Muscle layer of duodenum (tissue), 2 donors: ENCODE results near the gene RPS24.
"Not testable (repeated sequence)": the region's sequence is repeated elsewhere in the genome, so short reads cannot be mapped to it uniquely, and the experiment has no call there.

ENCODE experiments used
- H3K27ac ChIP-seq: one replicate; pipeline ENCODE4 v1.7.0; 2013; ENCODE audit warnings: mild to moderate bottlenecking, low read length
- H3K27me3 ChIP-seq: one replicate; pipeline ENCODE4 v1.7.0; 2013; ENCODE audit warnings: low read depth, mild to moderate bottlenecking, control low read depth, low read length
- H3K36me3 ChIP-seq, 2 donors: one replicate each; pipeline ENCODE4 v1.7.0; 2013; ENCODE audit warnings: low read length in 2 of 2, control low read depth in 1 of 2, mild to moderate bottlenecking in 1 of 2; ENCODE audit not compliant: insufficient read depth in 2 of 2, control insufficient read depth in 1 of 2
- H3K4me1 ChIP-seq, 2 donors: one replicate each; pipeline ENCODE4 v1.7.0; 2013; ENCODE audit warnings: low read length in 2 of 2, mild to moderate bottlenecking in 2 of 2, control low read depth in 1 of 2, moderate library complexity in 1 of 2; ENCODE audit not compliant: insufficient read depth in 2 of 2, control insufficient read depth in 1 of 2
- H3K4me3 ChIP-seq, 2 donors: one replicate each; pipeline ENCODE4 v1.7.0; 2013; ENCODE audit warnings: low read length in 2 of 2, low read depth in 1 of 2, mild to moderate bottlenecking in 1 of 2
- H3K9me3 ChIP-seq, 2 donors: one replicate each; pipeline ENCODE4 v1.7.0; 2013; ENCODE audit warnings: low read length in 2 of 2, control low read depth in 1 of 2, mild to moderate bottlenecking in 1 of 2; ENCODE audit not compliant: control insufficient read depth in 1 of 2
- donor health status: healthy.

RPS24 gene

DNA sequence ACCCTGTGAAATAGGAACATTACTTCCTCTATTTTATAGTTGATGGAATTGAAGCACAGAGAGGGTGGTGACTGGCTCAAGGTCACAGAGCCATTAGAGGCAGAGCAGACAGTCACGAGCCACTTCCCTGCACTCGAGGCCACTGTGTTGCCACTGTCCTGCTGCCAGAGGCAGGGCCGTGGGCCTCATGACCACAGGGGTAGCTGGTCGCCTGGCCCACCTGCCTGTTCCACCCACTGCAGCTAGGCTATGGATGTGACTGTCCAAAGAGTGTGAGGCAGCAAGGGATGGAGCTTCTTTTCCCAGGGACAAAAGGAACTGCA is 38.2 kb downstream of the RPS24 start:
- Histone ChIP-seq H3K27ac (no peak overlapping the region), H3K9me3 (peaks cover 0 to 2% of the 10 kb centered on the region in 2 donors), H3K4me3 (no peak overlapping the region), H3K36me3 (no peaks in the 10 kb centered on the region), H3K27me3 (no peaks in the 10 kb centered on the region), H3K4me1 (no peaks in the 10 kb centered on the region)

DNA sequence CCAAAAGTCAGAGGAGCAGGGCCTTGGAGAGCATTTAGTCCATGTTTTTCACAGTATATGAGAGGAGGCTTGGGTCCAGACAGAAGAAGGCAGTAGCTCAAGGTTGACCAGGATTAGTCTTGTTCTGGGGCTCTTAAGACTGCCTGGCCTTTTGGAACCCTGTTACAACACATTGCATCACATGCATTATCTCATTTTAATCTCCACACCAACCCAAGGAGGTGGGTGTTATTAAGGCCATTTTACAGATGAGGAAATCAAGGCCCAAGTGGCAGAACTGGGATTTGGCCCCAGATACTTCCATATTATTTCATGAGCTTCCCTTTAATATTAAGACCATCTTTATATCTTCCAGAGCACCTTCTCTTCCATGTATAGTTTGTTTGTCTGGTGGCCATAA is 38.8 kb downstream of the RPS24 start:
- Histone ChIP-seq H3K27me3 (no peaks in the 10 kb centered on the region), H3K9me3 (peaks cover 0 to 2% of the 10 kb centered on the region in 2 donors), H3K4me1 (no peaks in the 10 kb centered on the region)

DNA sequence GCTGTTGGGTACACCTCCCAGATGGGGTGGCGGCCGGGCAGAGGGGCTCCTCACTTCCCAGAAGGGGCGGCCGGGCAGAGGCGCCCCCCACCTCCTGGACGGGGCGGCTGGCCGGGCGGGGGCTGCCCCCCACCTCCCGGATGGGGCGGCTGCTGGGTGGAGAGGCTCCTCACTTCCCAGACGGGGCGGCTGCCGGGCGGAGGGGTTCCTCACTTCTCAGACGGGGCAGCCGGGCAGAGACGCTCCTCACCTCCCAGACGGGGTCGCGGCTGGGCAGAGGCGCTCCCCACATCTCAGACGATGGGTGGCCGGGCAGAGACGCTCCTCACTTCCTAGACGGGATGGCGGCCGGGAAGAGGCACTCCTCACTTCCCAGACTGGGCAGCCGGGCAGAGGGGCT is 42.1 kb downstream of the RPS24 start:
- not testable (repeated sequence) for H3K9me3 ChIP-seq, H3K36me3 ChIP-seq, H3K27ac ChIP-seq, H3K4me1 ChIP-seq, H3K27me3 ChIP-seq, H3K4me3 ChIP-seq

More for the DNA sequence above, 38.8 kb downstream of the RPS24 start:
- Histone ChIP-seq H3K27ac (no peak overlapping the region), H3K36me3 (no peaks in the 10 kb centered on the region), H3K4me3 (no peak overlapping the region)

DNA sequence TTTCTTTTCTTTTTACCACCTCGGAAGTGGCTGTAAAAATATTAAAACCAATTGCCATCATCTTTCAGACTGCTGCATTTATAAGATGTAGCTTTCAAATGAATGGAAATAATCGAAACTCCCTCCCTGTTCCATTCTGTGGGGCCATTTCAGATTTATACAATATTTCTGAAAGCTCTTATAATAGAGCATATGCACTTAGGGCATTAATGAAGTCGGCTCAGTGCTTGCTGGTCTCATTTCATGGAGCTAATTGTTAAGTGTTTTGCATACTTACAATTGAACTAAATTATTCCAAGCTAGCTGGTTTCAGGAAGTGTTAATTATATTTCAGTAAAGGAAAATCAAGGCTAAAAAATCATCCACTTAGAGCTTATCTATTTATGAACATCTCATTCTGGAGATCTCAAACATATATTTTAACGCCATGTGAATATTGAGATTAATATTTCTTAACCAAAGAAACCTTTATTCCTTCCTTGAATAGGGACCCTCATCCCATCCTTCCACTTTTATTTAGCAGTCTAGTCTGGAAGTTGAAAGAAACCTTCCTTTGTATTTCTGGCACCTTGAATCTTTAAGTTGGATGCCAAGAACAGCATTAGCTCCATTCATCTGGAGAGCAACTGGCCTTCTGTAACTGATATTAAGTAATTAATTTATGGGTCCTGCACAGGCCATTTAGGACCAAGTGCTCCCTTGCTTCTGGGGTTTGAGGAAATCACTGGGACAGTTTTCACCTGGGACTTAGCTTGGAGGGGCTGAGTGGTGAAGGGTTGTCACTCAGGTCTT is 45.1 kb downstream of the RPS24 start:
- Histone ChIP-seq H3K36me3 (no peaks in the 10 kb centered on the region), H3K9me3 (peaks cover 0 to 2% of the 10 kb centered on the region in 2 donors), H3K4me3 (no peak overlapping the region), H3K27me3 (no peaks in the 10 kb centered on the region), H3K4me1 (no peaks in the 10 kb centered on the region), H3K27ac (no peak overlapping the region)

DNA sequence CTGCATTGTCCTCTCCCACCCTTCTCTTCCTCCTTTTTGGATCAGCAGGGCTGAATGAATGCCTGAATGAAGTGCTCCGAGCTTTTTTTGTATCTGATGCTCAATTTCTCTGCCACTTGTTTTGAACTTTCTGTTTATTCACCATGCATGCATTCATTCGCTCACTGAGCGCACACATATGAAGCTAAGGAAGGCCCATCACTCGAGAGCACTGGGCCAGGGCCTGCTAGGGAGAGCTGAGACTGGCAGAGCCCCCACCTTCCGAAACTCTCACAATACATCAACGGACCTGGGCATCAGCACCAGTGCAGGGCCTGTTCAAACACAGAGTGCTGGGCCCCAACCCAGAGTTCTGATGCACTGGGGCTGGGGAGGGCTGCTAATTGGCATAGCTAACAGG is 45.7 kb downstream of the RPS24 start:
- Histone ChIP-seq H3K4me1 (no peaks in the 10 kb centered on the region), H3K9me3 (peaks cover 0 to under 1% of the 10 kb centered on the region in 2 donors), H3K4me3 (no peak overlapping the region), H3K27me3 (no peaks in the 10 kb centered on the region), H3K27ac (no peak overlapping the region), H3K36me3 (no peaks in the 10 kb centered on the region)

DNA sequence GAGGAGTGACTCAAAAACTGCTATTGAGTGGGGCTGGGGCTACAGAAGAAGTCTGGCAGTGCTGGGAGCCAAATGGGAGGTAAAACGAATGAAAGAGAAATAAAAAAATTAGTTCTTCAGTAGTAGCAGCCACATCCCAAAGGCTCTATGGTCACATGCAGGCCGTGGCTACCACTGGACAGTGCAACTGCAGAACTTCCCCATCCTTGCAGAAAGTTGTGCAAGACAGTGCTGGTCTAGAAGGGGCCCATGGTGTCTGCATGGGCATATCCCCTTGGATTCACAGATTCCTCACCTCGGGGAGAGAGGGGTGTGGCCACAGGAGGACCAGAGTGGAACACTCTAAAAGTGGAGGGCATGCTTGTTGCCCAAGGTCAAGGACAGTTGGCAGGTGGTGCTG is 47.6 kb downstream of the RPS24 start:
- H3K36me3 ChIP-seq, result no peaks in the 10 kb centered on the region
- H3K4me3 ChIP-seq, result no peak overlapping the region
- no peaks in the 10 kb centered on the region for H3K27me3 ChIP-seq
- no peaks in the 10 kb centered on the region for H3K4me1 ChIP-seq
- no peak overlapping the region for H3K27ac ChIP-seq
- H3K9me3 ChIP-seq, result no peaks in the 10 kb centered on the region

DNA sequence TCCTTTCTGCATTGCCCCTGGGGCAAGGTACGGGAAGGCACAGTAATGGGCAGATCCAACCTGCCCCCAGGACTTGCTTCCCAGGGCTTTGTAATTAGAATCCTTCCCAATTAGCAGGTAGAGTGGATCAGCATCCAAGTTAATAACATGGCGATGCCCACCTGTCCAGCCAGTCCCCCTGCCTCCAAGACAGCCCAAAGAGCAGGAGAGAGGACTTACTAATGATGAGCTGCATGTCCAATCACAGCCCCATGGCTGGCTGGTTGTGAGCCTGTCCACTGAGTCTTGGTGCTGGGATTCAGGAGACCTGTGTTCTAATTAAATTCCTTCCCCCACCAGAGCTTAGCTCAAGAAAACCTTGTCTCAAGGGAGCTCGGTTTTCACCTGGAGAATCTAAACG is 49.0 kb downstream of the RPS24 start:
- Histone ChIP-seq H3K4me3 (no peak overlapping the region), H3K36me3 (no peaks in the 10 kb centered on the region), H3K9me3 (no peaks in the 10 kb centered on the region)

More for the DNA sequence above, 49.0 kb downstream of the RPS24 start:
- Histone ChIP-seq H3K27ac (no peak overlapping the region), H3K27me3 (no peaks in the 10 kb centered on the region), H3K4me1 (no peaks in the 10 kb centered on the region)
